ENCODE results near the gene EPAS1.

EPAS1 gene

DNA sequence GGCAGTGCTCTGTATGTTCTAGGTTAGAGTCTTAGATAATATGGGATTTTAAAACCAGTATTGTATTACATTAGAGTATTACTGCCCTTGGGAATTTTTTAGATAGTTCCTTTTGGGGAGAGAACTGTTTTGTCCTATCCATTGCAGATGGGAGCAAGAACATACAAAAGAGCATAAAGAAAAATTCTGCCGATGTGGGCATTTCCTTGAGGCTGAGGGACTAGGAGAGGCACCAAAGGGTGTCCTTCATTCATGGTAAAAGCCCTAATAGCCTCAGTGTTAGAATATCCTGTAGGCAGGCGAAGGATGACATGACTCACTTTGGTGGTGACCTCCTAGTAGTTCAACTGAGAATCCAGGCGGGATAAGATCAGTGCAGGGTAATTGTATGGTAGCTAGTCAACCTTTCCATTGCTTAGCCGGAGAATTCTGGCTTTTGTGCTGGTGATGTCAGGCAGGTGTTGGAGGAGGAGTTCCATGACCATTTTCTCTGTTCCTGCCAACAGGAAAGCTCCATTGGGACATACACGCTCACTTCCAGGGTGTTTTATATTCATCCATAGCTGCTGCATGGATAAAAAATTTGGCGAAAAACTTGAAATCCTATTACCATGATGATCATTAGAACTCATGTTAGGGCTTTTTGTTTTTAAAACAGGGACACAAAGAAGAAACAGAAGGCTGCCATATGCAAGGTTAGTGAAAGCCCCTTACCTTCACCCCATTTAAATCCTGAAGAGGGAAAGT is 28.1 kb downstream of the EPAS1 start:
- DNase-seq = peak; percentile 42

- DNase-seq = no peak
Measured at GRCh38 chr2:46326231-46326980, 29.2 kb downstream of the EPAS1 start.

DNA sequence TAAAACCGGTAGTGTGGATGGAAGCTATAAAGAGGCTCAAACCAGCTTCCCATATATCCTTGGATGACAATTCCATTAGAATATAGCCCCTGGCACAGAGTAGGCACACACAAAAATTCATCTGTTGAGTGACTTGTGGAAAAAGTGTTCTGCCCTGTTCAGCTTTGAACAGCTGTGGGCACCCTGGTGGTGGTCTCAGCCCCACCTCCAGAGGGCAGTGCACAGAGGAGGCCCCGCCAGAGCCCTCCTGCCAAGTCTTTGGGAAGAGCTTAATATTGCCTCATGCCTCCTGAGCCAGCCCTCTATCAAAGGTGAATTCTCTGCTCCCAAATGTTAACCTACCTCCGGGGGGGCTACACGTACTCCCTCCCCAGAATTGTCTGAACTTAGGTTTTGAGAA is 30.4 kb downstream of the EPAS1 start:
- no peak for DNase-seq

DNA sequence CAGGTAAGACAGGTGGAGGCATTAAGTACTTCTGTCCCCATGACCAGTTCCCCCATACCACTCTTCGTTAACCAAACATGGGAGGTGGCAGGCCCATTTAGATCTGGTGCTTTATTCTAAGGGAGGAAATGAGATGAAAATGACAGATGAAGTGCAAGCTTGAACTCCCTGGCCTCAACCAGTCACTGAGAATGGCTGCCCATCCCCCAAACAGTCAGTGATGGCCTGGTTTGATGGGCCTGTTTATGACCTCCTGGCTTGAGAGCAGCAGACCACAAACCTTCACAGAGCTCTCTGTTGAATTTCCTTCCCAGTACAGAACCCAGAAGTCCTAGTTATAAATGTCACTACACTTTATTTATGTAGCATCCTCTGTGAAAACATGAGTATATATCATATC is 31.1 kb downstream of the EPAS1 start:
- DNase-seq = no peak

DNA sequence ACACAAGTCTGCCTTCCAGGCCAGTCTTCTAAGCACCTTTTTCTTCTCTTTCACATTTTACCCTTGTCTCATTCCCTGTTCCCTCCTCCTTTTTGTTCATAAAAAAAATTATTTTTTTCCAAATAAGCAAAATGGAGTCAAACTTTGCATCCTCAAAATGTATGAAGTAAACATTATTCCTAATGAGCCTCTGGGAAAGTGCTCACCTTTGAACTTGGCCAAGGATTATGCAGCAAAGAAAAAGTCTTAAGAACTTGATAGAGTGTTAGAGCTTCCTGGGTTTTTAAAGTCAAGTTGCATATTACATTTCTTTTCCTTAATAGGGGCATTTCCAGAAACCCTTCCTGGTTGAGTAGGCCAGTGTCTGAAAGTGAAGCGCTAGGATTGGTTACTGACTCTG is 31.6 kb downstream of the EPAS1 start:
- no peak for DNase-seq

GRCh38 chr2:46329340-46329739 is 32.1 kb downstream of the EPAS1 start:
- no peak for DNase-seq

GRCh38 chr2:46329803-46330775 is 32.9 kb downstream of the EPAS1 start:
- peak; percentile 95 for DNase-seq

DNA sequence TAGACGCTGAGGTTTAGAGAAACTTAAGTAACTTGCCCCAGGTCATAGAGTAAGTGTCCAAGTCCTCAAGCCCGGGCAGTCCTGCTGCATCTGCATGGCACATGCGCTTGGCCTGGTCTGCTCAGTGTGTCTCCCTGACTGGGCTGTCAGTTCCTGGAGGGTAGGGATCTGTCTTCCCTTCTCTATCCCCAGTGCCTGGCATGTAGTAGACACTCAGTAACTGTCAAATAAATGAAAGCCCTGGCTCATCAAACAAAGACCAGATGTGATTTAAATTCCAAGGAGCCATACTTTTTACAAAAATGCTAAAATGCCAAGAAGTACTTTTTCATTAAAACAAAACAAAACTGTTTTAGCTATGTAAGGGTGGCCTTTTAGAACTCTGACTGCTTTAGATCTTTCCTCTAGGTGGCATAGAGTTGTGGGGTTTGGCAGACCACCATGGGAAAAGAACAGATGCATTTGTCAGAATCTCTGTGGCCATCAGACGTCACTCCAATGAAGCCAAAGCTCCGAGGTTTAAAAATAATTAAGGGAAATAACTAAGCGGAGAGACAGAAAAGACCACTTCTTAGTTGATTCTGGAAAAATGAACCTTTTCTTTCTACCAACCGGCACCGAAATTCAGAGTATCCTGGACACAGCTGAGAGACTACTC is 34.0 kb downstream of the EPAS1 start:
- DNase-seq = peak; percentile 40

DNA sequence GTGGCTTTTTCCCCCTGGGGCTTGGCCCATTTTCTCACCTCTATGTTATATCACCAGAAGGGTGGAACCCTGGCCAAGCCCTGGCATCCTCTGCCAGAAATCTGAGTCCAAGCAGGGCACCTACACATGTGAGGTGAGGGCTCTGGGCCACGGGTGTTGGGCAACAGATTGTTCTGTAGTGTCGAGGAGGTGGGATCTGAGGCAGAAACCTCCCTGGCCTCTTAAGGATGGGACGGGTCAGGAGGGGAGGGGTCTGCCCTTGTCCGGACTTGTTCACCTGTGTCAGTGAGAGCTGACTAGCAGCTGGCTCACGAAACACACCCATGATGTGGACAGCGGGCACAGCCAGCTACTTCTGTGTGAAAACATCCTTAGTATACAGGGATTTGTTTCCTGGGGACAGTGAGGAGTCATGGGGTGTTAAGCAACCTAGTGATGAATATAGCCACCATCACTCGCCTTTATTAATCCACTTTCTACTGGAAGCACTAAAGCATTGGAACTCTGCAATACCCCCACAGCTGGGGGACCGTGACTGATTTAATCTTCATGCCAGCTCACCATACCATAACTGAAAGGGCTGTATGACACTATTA is 35.6 kb downstream of the EPAS1 start:
- no peak for DNase-seq

GRCh38 chr2:46333912-46334311 is 36.7 kb downstream of the EPAS1 start:
- peak; percentile 42 for DNase-seq

DNA sequence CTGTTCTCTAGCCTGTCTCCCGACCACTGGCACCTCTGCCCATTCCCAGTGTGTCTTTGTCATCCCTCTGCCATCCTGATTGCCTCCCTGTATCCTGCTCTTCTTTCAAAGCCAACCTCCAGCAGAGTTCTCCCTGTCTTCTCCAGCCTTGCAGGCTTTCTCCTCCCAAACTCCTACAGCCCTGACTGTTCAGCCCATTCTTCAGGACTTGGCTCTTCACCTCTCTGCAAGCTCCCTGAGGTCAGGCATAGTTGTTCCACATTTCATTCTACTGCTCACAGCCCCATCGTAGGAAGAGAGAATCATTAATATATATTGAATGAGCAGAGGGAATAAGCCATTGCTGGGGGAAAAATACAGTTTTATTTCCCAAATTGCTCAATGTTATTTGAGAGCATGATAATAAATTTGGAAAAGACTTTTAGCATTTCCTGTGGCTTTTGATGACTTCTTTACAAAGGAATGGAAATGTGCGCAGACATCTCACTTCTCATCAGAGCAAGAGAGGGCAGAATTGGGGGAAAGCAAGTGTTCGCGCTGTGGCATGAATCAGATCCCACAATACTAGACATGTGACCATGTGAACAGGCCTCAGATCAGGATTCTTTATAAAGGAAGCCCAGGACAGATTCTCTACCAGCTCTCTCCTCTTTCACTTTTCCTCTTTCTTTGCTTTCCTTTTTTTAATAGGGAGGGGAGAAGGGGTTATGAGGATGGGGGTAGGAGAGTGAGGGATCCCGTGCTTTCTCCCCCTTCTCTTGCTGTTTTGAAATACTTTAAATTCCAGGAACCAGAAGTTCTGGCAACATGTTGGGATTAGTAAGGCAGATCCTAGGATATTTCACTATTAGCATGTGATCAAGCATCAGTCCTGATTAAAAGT is 37.4 kb downstream of the EPAS1 start:
- DNase-seq = peak; percentile 97

GRCh38 chr2:46335391-46336282 is 38.4 kb downstream of the EPAS1 start:
- peak; percentile 92 for DNase-seq

DNA sequence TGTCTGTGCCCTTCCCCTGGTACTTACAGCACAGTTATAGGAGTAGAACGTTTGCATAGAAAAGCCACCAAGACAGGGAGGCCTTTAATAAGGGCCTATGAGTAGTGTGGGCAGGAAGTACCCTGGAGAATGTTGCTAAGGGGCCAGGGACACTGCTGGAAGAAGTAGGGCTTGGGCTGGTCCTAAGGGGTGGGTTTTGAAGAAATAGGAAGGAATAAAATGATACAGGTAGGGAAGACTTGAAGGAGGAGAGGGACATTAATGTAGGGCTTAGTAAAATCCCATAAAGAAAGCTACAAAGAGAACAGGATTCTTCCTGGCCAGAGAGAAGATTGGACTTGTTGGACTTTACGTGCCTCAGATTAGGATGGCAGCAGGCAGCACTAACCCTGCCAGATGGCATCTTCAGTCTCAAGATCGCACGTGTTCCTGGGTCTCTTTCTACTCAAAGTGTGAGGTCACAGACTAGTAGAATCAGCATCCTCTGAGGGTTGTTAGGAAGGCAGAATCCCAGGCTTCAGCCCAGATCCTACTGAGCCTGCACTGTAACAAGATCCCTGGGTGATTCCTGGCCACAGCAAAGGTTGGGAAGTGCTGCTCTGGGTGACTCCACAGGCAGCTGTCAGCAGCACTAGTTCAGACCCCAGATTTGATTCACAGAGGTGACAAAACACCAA is 39.2 kb downstream of the EPAS1 start:
- DNase-seq = peak; percentile 52

DNA sequence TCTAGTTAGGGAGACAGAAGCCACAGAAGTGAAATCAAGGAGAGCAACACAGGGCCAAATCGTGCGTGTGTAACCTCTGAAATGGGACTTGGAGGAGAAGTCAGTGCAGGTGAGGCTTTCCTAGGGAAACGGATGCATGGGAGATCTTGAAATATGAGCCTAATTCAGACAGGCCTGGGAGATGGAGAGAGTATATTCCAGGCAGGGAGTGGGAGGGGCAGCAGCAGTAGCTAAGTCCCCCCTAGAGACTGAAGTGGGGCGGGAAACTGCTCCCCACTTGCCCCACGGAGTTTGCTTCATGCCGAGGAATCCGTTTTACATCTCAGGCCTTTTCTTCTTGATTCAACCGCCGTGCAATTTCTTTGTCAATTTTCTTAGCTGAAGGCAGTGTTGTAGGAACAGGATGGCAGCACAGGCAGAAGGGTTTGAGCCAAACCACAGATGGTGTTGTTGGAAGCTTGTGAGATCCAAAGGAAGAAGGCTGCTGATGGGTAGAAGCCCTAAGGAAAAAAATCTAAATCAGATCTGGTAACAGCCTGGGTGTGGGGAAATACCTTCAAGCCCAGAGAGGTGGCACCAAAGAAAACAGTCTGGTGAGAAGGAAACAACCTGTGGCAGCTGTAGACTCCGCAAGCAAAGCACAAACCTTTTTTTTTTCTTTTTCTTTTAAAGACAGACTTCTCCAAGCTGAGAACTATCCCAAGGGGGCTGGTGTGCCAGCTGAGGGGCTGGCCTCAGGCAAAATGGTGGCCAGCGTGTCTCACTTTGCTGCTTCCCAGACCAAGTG is 40.2 kb downstream of the EPAS1 start:
- no peak for DNase-seq

GRCh38 chr2:46338674-46339073 is 41.5 kb downstream of the EPAS1 start:
- DNase-seq = no peak

DNA sequence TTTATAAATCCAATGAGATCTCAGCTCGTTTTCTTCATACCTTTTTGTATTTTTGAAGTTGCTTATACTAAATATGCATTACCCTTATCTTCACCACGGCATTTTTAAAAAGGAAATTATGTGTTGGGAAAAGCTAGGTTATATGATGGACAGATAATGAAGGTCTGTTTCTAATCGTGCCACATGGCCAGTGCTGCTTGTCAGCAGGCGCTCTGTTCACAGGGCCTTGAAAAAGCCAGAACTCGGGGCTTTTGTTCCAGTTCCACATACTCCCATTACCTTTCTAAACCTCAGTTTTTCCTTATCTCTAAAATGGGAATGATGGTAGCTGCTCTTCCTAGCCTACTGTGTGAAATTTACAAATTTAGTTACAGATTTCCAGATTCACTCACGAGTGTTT is 42.0 kb downstream of the EPAS1 start:
- no peak for DNase-seq

DNA sequence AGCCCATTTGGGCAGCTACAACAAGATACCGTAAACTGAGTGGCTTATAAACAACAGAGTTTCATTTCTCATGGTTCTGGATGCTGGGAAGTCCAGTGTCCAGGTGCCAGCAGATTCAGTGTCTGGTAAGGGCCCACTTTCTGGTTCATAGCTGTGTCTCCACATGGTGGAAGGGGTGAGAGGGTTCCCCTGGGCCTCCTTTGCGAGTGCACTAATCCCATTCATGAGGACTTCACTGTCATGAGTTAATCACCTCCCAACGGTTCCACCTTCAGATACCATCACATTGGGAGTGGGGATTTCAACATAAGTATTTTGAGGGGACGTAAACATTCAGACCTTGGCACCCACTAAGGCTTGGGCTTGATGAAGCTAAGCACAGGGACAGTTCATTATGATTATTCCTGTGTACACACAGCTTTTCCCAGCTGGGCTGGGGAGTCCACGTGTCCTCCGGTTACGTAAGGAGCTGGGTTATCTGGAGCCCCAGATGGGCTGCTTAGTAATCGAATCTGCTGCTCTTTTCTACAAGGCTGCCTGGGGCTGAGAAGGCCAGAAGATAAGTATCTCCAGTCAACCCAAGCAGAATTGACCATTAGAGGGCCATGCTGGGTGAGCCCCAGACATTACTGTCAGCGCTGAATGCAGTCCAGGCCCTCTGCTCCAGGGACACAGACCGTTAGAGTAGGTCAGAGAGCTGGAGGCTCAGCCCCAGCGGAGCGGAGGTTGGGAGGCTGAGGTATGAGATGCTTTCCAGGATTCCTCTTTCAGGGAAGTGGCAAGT is 42.7 kb downstream of the EPAS1 start:
- DNase-seq = no peak

Measured in fibroblast of skin of back (primary cell).